GM12891 (cell line): ENCODE measurements around the gene IQSEC3.

Source experiments
- DNase-seq: peaks from one replicate; pipeline ENCODE4 v3.0.0; 2011; ENCODE audit warnings: low spot score; ENCODE audit not compliant: insufficient read length
- FAIRE-seq: peaks from 2 replicates; lab custom pipeline; 2011; peaks lifted over from hg19 to GRCh38; lab: Jason Lieb, UNC
- PAX5 ChIP-seq: IDR thresholded peaks from 2 replicates; pipeline ENCODE4 v1.6.1; 2011; ENCODE audit warnings: low read length, moderate library complexity, mild to moderate bottlenecking; ENCODE audit not compliant: insufficient read depth, severe bottlenecking
- POLR2A ChIP-seq: IDR thresholded peaks from 2 replicates; pipeline ENCODE4 v1.6.1; 2011; ENCODE audit warnings: low read depth, low read length, control low read depth
- POLR2AphosphoS5 ChIP-seq: IDR thresholded peaks from 2 replicates; pipeline ENCODE4 v1.6.1; 2011; ENCODE audit warnings: low read depth, low read length, control low read depth
- POU2F2 ChIP-seq: IDR thresholded peaks from 2 replicates; pipeline ENCODE4 v1.6.1; 2011; ENCODE audit warnings: low read depth, mild to moderate bottlenecking, control low read depth, low read length, moderate library complexity
- SPI1 ChIP-seq: IDR thresholded peaks from 2 replicates; pipeline ENCODE4 v1.6.1; 2011; ENCODE audit warnings: low read depth, low read length, control low read depth
- TAF1 ChIP-seq: IDR thresholded peaks from 2 replicates; pipeline ENCODE4 v1.6.1; 2011; ENCODE audit warnings: low read depth, low read length, control low read depth

IQSEC3 gene

DNA sequence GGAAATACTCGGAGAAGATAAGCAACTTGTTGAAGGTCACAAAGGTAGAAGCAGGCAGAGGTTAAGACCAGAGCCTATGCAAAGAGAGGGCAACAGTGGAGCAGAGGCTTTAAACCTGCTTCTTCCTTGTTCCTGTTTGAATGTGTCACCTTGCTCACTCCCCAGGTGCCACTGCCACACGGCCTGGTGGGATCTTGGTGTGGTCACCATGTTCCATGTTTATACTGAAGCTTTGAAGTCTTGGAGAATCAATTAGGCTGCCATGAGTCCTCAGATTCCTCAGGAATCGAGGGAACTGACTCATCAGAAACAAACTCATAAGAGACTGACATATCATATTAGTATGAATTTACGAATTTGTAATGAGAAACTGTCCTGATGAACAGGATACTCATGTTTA is 46.8 kb downstream of the IQSEC3 start:
- TF ChIP-seq PAX5 (no peak), SPI1 (no peak), TAF1 (no peak)
- no peak for DNase-seq
- no peak for FAIRE-seq

DNA sequence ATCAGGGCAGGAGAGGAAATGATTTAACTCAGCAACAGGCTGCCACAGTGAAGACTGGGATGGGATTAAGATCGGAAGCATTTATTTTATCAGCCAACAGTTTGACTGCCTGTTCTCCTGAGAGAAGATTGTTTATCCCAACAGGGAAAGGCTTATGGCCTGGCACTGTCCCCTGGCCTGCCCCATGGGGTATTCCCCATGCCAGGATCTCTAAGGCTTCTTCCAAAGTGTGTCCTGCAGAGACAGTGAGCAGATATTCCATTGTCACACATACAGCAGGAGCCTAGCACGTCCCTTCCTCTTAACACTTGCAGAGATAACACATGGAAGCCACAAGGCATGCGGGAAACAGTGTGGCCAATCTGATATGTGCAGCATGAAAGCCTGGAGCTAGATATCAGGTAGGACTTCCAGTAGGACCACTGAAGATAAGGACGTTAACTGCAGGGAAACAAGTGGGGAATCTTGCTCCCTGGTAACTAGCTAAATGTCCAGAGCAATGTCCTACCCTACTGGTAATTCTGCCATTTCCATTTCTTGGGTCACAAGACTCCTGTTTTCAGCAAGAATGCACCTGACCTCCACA is 48.2 kb downstream of the IQSEC3 start:
- DNase-seq (no peak), FAIRE-seq (no peak)
- TF ChIP-seq PAX5 (no peak), SPI1 (no peak), POLR2A (no peak), POU2F2 (no peak), TAF1 (no peak), POLR2AphosphoS5 (no peak)

GRCh38 chr12:115518-115917 is 49.0 kb downstream of the IQSEC3 start:
- TF ChIP-seq SPI1 (no peak), PAX5 (no peak), POLR2A (no peak), TAF1 (no peak), POU2F2 (no peak), POLR2AphosphoS5 (no peak)
- DNase-seq (no peak), FAIRE-seq (no peak)

DNA sequence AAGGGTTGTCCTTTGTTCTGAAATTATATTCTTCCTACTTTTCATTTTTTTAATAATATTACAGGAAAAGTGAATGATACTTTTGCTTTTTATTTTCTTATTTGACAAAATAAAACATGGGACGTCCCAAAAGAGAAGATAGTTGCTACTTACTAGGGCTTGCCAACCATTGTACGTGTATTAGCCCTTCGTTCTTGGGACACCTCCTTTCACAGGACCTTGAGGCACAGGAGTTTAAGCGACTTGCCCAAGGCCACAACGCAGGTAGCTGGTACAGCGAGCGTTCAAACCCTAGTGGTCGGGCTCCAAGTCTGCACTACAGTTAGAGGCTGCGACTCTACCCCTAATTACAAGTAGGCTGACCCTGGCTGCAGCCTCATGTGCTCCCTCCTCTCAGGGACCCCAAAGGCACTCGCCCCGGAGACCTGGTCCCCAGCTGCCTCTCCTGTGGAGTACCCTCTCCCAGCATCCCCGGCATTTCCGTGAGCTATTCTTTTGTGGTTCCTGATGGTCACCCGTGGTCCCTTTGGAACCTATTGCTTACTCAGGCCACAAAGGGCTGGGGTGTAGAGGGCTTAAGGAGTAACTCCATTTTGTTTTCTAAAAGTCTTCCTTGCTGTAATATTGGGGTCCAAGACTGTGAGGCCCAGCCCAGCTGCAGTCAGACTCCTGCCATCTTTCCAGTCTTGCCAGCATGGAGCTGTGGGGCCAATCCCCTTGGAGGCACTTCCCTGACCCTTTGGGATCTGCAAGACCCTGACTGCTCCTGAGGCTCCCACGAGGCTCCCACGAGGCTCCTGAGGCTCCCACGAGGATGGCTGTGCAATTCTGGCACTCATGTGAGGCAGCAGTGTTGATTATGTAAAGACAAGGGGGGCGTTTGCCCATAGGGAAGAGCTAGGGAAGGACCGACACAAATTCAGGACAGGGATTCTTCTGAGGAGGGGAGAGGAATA is 49.7 kb downstream of the IQSEC3 start:
- FAIRE-seq, result no peak
- TF ChIP-seq PAX5 (no peak), SPI1 (no peak), POLR2A (no peak), POLR2AphosphoS5 (no peak), POU2F2 (no peak), TAF1 (no peak)
- no peak for DNase-seq

DNA sequence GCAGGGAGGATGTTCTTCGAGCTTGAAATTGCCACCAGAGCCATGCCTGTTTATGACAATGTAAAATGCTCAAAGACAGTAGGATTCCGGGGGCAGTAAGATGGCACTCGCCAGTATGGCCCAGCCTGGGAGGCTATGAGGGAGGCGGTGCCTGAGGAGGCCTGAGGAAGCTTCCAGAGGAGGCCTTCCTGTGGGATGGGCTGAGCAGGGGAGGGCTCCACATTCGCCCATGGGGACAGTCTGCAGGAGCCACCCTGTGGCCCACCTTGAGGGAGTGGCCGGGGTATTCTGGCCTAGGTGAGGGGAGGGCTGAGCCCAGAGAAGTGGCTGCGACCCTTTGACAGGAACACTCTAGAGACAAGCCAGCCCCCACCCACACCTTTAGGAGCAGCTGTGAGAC is 50.7 kb downstream of the IQSEC3 start:
- no peak for FAIRE-seq

DNA sequence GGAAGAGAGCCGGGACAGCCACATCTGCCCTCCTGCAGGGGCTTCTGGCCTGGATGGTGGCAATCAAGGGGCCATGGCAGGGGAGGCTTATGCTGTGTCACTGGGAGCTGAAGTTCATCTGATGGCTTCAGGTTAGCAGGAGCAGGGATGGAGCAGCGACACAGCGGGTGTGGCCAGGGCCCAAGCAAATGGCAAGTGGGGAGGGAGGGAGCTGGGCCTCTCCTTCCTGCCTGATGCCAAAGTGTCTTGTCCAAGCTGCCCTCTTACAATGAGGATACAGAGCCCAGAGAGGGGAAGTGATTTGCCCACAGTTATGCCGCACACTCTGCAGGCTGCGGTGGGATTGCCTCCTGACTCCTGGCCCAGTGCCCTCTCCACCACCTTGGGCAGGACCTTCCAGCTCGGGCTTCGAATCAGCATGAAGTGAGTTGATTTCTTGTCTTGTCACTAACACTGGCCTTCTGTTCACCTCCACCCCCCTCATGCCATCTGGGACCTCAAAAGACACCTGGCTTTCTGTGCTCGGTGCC is 51.3 kb downstream of the IQSEC3 start:
- no peak for FAIRE-seq
- TF ChIP-seq PAX5, result no peak
- no peak for TF ChIP-seq POLR2AphosphoS5
- no peak for TF ChIP-seq POLR2A
- no peak for TF ChIP-seq TAF1
- TF ChIP-seq POU2F2, result no peak
- no peak for TF ChIP-seq SPI1
- no peak for DNase-seq

More for the DNA sequence above, 50.7 kb downstream of the IQSEC3 start:
- no peak for DNase-seq
- TF ChIP-seq POU2F2 (no peak), PAX5 (no peak), TAF1 (no peak), POLR2AphosphoS5 (no peak), POLR2A (no peak)

GRCh38 chr12:118591-118990 is 52.0 kb downstream of the IQSEC3 start:
- TF ChIP-seq POLR2AphosphoS5 (no peak), POU2F2 (no peak), POLR2A (no peak), PAX5 (no peak), SPI1 (no peak), TAF1 (no peak)
- no peak for DNase-seq

DNA sequence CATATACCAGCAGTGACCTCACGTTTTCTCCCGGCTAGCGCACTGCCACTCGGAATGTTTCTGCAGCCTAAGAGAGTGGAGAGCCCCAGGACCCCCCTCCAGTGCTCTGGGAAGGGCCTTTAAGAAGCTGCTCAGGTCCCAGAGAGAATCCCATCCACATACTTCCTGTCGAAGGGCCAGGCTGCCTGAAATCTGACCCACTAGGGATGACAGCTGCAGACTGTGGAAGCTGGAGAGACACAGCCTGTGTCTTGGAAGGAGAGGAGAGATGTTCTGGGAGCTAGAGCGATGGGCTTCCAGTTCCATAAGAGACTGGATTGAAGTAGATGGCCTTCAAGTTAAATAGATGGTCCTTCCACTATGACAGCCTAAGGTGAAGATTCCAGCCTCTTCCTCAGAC is 54.4 kb downstream of the IQSEC3 start:
- FAIRE-seq (no peak), DNase-seq (no peak)
- TF ChIP-seq POLR2A (no peak), POLR2AphosphoS5 (no peak), POU2F2 (no peak), PAX5 (no peak), SPI1 (no peak), TAF1 (no peak)

More at GRCh38 chr12:118591-118990, 52.0 kb downstream of the IQSEC3 start:
- FAIRE-seq, result no peak

DNA sequence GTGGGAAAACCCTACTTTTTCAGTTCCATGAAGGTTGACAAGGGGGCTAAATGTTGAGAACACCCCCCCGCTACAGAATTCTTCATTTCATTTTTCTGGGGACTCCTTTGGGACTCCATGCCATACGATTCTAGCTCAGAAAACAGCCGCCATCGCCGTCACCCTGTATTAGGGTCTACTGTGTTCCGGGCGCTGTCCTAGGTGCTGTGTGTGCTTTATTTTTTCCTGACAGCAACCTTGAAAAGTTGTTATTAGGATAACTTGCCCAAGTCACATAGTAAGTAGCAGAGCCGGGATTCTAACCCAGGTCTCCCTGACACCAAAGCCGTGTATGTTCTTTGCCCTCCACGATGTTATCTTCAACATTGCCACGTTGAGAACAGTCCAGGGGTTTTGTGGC is 55.1 kb downstream of the IQSEC3 start:
- TF ChIP-seq TAF1, result no peak
- TF ChIP-seq POU2F2, result no peak
- no peak for TF ChIP-seq POLR2AphosphoS5
- no peak for TF ChIP-seq SPI1
- no peak for TF ChIP-seq PAX5
- DNase-seq (no peak), FAIRE-seq (no peak)
